ENCODE data around the gene ATP1A3. TPM values are rescaled to one million over a fixed set of nuclear protein-coding genes. Genes with fewer than 3 reads are reported as not detected.
A peak's percentile ranks its signal among the peaks of the same experiment; 100 is the strongest.

ATP1A3 gene
- total and polyA plus RNA-seq, 3 experiments from 2014 or later, result 1.9 to 8.2 (median 4.1) TPM

DNA sequence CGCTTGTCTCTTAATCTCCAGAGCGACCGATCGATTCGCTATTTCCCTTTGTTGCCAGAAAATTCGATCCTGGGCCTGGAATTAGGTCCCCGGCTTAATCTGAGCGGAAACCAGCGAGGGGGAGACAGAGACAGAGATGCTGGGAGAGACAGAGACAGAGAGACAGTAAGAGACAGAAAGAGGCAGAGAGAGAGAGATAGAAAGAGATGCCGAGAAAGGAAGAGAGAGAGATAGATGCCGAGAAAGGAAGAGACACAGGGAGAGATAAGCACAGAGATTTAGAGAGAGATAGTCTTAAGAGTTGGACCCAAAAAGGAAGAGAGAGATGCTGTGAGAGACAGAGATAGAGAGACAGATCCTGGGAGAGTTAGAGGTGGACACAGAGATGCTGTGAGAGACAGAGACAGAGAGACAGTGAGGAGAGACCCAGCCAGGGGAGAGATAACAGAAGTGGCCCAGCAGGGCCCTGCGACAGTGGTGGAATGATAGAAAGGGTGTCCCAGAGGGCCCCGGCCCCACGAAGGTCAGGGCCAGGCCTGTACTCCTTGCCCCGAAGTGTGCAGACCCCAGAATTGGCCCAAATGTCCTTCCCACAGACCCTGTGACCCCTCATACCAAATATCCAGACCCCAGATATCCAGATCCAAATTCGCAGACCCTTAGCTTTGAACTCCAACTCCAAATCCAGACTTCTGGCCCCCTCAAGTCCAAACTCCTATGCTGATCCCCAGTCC is 67.1 kb downstream of the ATP1A3 start:
- H3K27ac Mint-ChIP-seq, result no peak overlapping the region
- H3K4me3 Mint-ChIP-seq, result no peak overlapping the region
- H3K36me3 ChIP-seq (ENCODE audit: insufficient read depth, low read length), result no peaks in the 10 kb centered on the region
- H3K4me1 Mint-ChIP-seq, result peaks cover 30 to 37% (median 30%) of the 10 kb centered on the region in 3 donors
- DNase-seq, result peak in 1 of 5 donors; percentile 36
- no peak overlapping the region for H3K4me3 ChIP-seq (ENCODE audit: low read length)
- ChIA-PET POLR2A (interaction anchor here (1.4 kb wide), 1 partner anchor 39 kb away, joined by 3 read pairs; no protein-coding TSS in a partner anchor), CTCF (interaction anchor here (5.1 kb wide), 1 partner anchor 53 kb away, joined by 30 read pairs; no protein-coding TSS in a partner anchor)
- peaks cover 0 to 5% (median 0%) of the 10 kb centered on the region in 3 donors for H3K36me3 Mint-ChIP-seq
- no peaks in the 10 kb centered on the region for H3K9me3 ChIP-seq (ENCODE audit: low read length)
- no peaks in the 10 kb centered on the region for H3K27me3 ChIP-seq (ENCODE audit: insufficient read depth, low read length, poor library complexity, severe bottlenecking)
- H3K9me3 Mint-ChIP-seq, result no peaks in the 10 kb centered on the region
- no peak overlapping the region for H3K27ac ChIP-seq (ENCODE audit: low read depth, low read length)
- peaks cover 10 to 11% of the 10 kb centered on the region in 2 donors for H3K27me3 Mint-ChIP-seq
- H3K4me1 ChIP-seq (ENCODE audit: insufficient read depth, low read length), result peaks cover 29% of the 10 kb centered on the region

DNA sequence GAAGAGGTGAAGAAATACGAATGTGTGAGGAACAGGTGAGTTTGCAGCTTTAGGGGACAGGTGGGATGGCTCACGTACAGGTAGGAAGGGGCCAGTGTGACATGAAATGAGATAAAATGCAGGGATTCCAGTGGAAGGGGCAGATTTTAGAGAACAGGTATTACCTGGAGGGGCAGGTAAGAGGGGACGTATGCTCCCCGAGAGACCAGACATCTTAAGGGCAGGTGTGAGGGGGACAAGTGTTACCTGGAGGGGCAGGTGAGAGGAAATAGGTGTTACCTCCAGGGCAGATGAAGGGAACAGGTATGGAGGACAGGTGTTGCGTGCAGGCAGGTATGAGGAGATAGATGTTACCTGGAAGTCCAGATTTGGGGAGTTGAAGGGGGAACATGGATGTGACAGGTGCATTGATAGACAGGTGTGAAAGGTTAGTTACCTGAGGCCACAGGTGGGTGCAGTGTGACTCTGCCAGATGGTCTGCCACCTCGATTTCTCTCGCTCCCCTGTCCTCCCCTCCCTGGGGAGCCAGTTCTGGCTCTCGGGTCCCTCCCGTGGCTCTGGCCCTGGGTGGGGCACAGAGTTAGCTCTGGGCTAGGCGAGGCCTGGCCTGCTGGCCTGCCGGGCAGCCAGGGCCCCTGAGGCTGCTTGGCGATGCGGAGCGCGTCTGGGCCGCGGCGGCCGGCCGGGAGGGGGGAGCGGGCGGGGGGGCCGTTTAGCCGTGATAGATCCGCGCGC is 67.8 kb downstream of the ATP1A3 start:
- no peaks in the 10 kb centered on the region for H3K9me3 ChIP-seq (ENCODE audit: low read length)
- Mint-ChIP-seq H3K27me3 (peaks cover 11 to 15% of the 10 kb centered on the region in 2 donors), H3K4me1 (peaks cover 30 to 40% (median 31%) of the 10 kb centered on the region in 3 donors), H3K27ac (no peak overlapping the region), H3K9me3 (no peaks in the 10 kb centered on the region), H3K36me3 (peaks cover 0 to 5% (median 0%) of the 10 kb centered on the region in 3 donors), H3K4me3 (no peak overlapping the region)
- H3K27ac ChIP-seq (ENCODE audit: low read depth, low read length), result no peak overlapping the region
- ChIA-PET CTCF (interaction anchor here (1.4 kb wide), 1 partner anchor 40 kb away, joined by 5 read pairs; no protein-coding TSS in a partner anchor), POLR2A (no interaction called here)
- no peaks in the 10 kb centered on the region for H3K36me3 ChIP-seq (ENCODE audit: insufficient read depth, low read length)
- H3K4me3 ChIP-seq (ENCODE audit: low read length), result no peak overlapping the region
- H3K27me3 ChIP-seq (ENCODE audit: insufficient read depth, low read length, poor library complexity, severe bottlenecking), result no peaks in the 10 kb centered on the region
- peak in 1 of 5 donors; percentile 47 for DNase-seq
- H3K4me1 ChIP-seq (ENCODE audit: insufficient read depth, low read length), result peaks cover 31% of the 10 kb centered on the region

DNA sequence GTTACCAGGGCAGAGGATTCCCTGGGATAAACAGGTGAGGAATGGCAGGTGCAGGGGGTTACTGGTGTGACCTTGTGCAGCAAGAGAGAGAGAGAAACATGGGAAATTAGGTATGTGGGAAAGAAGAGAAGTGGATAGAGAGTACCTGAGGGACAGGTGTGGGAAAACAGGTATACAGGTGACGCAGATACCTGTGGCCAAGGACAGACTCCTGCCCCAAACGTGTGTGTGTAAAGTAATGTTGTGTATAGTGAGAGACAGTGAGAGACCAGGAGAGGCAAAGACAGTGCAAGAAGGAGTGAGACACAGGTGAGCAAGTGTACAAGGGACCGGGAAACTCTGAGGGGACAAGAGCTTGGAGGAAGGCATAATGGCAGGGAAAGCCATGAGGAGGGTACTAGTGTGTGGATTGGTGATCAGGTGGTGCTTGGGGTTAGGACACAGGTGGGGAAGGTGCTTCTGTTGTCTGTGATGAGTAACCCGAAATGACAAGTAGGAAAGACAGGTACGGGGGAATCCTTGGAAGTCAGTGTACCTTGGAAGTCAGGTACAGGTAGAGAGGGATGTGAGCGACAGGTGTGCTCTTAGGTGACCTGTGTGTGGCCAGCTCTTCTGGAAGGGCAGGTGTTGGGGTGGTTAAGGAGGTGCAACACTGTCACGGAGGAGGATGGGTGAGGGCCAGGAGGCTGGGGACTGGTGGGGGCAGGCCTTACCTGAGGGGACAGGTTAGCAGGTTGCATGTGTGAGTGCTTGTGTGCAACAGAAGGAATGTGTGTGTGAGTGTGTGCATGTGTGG is 68.6 kb downstream of the ATP1A3 start:
- no peak overlapping the region for H3K27ac Mint-ChIP-seq
- H3K27me3 ChIP-seq (ENCODE audit: insufficient read depth, low read length, poor library complexity, severe bottlenecking), result no peaks in the 10 kb centered on the region
- H3K9me3 ChIP-seq (ENCODE audit: low read length), result no peaks in the 10 kb centered on the region
- ChIA-PET POLR2A (no interaction called here), CTCF (interaction anchor here (0.9 to 1.4 kb wide), 2 partner anchors 39 to 41 kb away, joined by 5 read pairs; no protein-coding TSS in a partner anchor)
- H3K4me1 Mint-ChIP-seq, result peaks cover 26 to 33% (median 26%) of the 10 kb centered on the region in 3 donors
- no peak overlapping the region for H3K27ac ChIP-seq (ENCODE audit: low read depth, low read length)
- peaks cover 0 to 5% (median 0%) of the 10 kb centered on the region in 3 donors for H3K36me3 Mint-ChIP-seq
- H3K4me1 ChIP-seq (ENCODE audit: insufficient read depth, low read length), result peaks cover 27% of the 10 kb centered on the region
- H3K27me3 Mint-ChIP-seq, result peaks cover 11 to 16% of the 10 kb centered on the region in 2 donors
- H3K9me3 Mint-ChIP-seq, result no peaks in the 10 kb centered on the region
- DNase-seq, result no peak
- H3K4me3 ChIP-seq (ENCODE audit: low read length), result no peak overlapping the region
- H3K36me3 ChIP-seq (ENCODE audit: insufficient read depth, low read length), result no peaks in the 10 kb centered on the region
- no peak overlapping the region for H3K4me3 Mint-ChIP-seq

DNA sequence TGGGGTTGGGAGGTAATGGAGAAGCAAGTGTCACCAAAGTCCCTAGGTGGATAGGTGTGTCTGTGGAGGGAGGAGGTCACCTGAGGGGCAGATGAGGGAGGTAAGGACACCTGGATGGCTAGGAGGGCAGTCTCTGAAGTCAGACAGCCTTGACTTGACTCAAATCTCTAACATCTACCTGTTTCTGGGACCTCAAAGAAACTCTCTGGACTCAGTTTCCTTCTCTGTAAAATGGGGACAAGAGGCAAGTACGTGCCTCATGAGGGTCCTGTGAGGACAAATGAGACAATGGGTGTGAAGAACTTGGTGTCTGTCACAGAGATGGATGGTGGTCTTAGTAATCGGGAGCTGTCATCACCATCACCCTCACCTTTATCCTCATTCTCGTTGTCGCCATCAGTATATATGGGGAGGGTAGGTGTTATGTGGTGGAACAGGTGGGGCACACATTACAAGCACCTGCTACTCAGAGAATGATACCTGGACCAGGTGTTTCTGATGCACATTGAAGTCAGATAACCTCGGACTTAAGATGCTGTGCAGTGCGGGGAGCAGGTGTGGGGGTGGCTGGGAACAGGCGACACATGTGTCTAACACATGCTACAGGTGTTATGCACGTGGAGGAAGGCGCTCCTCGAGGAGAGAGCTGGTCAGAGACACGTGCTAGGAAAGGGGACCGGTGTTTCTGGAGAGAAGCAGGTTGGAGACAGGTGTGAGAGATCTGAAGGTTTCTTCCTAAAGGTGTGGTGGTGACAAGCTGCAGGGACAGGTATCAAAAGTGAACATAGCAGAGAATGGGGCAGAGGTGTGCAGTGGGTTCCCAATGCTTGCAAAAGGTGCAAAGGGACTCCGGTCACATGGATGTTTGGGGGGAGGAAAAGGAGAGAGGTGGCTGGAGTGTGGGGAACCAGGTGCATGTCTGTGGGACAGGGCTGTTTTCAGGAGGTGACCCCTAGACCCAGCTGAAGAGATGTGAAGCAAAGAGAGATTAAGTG is 69.6 kb downstream of the ATP1A3 start:
- Mint-ChIP-seq H3K4me3 (no peak overlapping the region), H3K27ac (peak overlapping the region in 1 of 8 donors; percentile 64), H3K36me3 (peaks cover 0 to 5% (median 0%) of the 10 kb centered on the region in 3 donors), H3K9me3 (no peaks in the 10 kb centered on the region), H3K4me1 (peaks cover 17 to 24% (median 18%) of the 10 kb centered on the region in 3 donors), H3K27me3 (peaks cover 11 to 16% of the 10 kb centered on the region in 2 donors)
- Histone ChIP-seq H3K4me3 (ENCODE audit: low read length) (no peak overlapping the region), H3K4me1 (ENCODE audit: insufficient read depth, low read length) (peaks cover 18% of the 10 kb centered on the region), H3K36me3 (ENCODE audit: insufficient read depth, low read length) (no peaks in the 10 kb centered on the region), H3K27me3 (ENCODE audit: insufficient read depth, low read length, poor library complexity, severe bottlenecking) (no peaks in the 10 kb centered on the region), H3K27ac (ENCODE audit: low read depth, low read length) (no peak overlapping the region), H3K9me3 (ENCODE audit: low read length) (no peaks in the 10 kb centered on the region)
- POLR2A ChIA-PET, result no interaction called here
- DNase-seq, result no peak
- CTCF ChIA-PET, result interaction anchor here (0.9 to 1.4 kb wide), 2 partner anchors 38 to 40 kb away, joined by 5 read pairs; no protein-coding TSS in a partner anchor

DNA sequence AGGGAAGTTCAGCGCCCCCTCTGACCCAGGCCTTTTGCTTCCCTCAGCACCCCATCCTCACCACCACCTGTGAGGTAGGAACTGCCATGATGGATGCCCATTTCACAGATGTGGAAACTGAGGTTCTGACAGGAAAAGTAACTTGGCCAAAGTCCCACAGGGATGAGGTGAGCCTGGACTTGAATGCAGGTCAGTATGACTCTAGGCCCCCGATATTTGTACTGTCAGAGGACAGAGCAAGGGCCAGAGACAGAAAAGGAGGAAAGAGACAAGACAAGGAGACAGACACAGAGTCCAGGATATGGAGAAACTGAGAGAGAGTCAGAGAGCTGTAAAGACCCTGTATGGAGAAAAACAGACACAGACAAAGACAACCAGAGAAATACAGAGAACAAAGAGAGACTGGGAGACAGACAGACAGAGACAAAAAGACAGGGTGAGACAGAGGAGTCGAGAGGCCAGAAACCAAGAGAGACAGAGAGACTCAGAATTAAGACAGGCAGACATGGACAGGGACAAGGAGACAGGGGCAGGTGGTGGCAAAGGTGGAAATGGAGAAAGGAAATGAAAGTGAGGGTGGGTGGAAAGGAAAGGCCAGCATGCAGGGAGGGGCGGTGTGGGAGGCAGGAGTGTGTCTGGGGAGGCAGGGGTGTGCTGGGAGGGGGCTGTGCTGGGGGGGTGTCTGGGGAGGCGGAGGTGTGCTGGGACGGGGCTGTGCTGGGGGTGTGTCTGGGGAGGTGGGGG is 70.8 kb downstream of the ATP1A3 start:
- H3K36me3 ChIP-seq (ENCODE audit: insufficient read depth, low read length), result no peaks in the 10 kb centered on the region
- H3K4me1 ChIP-seq (ENCODE audit: insufficient read depth, low read length), result peaks cover 9% of the 10 kb centered on the region
- no peak overlapping the region for H3K4me3 ChIP-seq (ENCODE audit: low read length)
- Mint-ChIP-seq H3K4me3 (peak overlapping the region in 1 of 7 donors; percentile 24), H3K36me3 (no peaks in the 10 kb centered on the region), H3K4me1 (peaks cover 9 to 15% (median 11%) of the 10 kb centered on the region in 3 donors), H3K27ac (peak overlapping the region in 3 of 8 donors; percentile 39 to 77 (median 40)), H3K9me3 (no peaks in the 10 kb centered on the region), H3K27me3 (peaks cover 11 to 16% of the 10 kb centered on the region in 2 donors)
- H3K9me3 ChIP-seq (ENCODE audit: low read length), result no peaks in the 10 kb centered on the region
- ChIA-PET CTCF (no interaction called here), POLR2A (no interaction called here)
- DNase-seq, result no peak
- no peak overlapping the region for H3K27ac ChIP-seq (ENCODE audit: low read depth, low read length)
- no peaks in the 10 kb centered on the region for H3K27me3 ChIP-seq (ENCODE audit: insufficient read depth, low read length, poor library complexity, severe bottlenecking)

DNA sequence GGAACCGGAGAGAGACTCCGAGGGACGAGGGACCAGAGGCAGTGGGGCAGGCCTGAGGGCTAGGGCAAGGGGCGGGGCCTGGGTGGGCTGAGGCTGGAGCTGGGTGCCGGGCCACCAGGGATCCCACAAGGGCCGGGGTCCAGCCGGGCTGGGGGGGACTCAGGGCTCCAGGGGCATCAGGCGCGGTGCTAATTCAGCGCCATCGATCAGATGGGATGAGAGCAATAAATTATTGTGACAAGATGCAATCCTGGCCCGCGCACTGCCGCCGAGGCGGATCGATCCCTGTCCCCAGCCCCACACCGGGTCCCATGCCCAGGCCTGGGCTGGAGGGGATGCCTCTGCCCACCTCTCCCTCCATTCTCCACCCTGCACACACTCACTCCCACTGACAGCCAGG is 71.4 kb downstream of the ATP1A3 start:
- H3K36me3 Mint-ChIP-seq, result no peaks in the 10 kb centered on the region
- POLR2A ChIA-PET, result interaction anchor here (1.2 kb wide), 1 partner anchor 11 kb away, joined by 4 read pairs; no protein-coding TSS in a partner anchor
- H3K27me3 Mint-ChIP-seq, result peaks cover 11 to 16% of the 10 kb centered on the region in 2 donors
- no peak overlapping the region for H3K27ac ChIP-seq (ENCODE audit: low read depth, low read length)
- no peak overlapping the region for H3K4me3 ChIP-seq (ENCODE audit: low read length)
- no peaks in the 10 kb centered on the region for H3K9me3 Mint-ChIP-seq
- H3K4me1 ChIP-seq (ENCODE audit: insufficient read depth, low read length), result peaks cover 9% of the 10 kb centered on the region
- H3K4me3 Mint-ChIP-seq, result no peak overlapping the region
- CTCF ChIA-PET, result no interaction called here
- no peaks in the 10 kb centered on the region for H3K9me3 ChIP-seq (ENCODE audit: low read length)
- no peak overlapping the region for H3K27ac Mint-ChIP-seq
- H3K4me1 Mint-ChIP-seq, result peaks cover 9 to 15% (median 9%) of the 10 kb centered on the region in 3 donors
- no peak for DNase-seq
- no peaks in the 10 kb centered on the region for H3K27me3 ChIP-seq (ENCODE audit: insufficient read depth, low read length, poor library complexity, severe bottlenecking)
- no peaks in the 10 kb centered on the region for H3K36me3 ChIP-seq (ENCODE audit: insufficient read depth, low read length)

Data from CD8-positive, alpha-beta memory T cell (primary cell).